WI38 (cell line): Measurements from ENCODE around the gene DND1.
"Not testable (repeated sequence)": the region's sequence is repeated elsewhere in the genome, so short reads cannot be mapped to it uniquely, and the experiment has no call there.

Source experiments
- H3K4me3 ChIP-seq: 2 replicates; pipeline ENCODE4 v1.5.1; 2011; ENCODE audit warnings: low read depth, mild to moderate bottlenecking, control low read depth, low read length
- TF ChIP-seq, protein P1 (sequence below): IDR thresholded peaks from 2 replicates; pipeline ENCODE4 v1.5.1; 2012; ENCODE audit warnings: low read depth, mild to moderate bottlenecking, control low read depth, low read length

DND1 gene

DNA sequence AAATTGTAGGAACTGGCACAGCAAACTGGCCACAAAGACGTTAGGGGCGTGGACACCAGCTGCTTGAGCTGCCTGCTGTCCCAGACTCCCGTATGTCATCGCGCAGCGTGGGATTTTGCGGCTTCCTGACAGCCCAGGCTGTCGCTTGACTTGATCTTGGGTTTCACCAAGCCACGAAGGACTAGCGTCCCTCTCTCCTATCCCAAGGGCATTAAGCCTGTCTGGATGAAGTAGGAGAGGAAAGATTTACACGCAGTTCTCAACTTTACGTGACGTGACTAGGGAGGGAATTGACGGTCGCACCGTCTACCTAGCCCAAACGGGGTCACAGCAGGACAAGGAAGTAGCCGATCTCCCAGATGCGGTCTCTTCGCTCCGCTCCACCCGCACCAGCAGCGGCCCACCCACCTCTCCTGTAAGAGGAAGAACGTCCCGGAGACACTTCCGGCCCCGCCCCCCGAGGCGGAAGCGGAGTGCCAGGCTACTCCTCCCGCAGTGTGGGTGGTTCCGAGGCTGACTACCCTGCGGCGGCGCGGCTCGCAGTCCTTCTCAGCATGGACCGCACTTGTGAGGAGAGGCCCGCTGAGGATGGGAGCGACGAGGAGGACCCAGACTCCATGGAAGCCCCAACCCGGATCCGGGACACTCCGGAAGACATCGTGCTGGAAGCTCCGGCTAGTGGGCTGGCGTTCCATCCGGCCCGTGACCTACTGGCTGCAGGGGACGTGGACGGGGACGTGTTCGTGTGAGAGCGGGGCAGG, 8.8 kb downstream of the DND1 start, which contains the start of gene WDR55:
TSS of gene WDR55 (plus strand) at position 546 of the 761 bp plus-strand sequence. CDS start at position 555, 9 bp downstream.
- TF ChIP-seq, protein P1, sequence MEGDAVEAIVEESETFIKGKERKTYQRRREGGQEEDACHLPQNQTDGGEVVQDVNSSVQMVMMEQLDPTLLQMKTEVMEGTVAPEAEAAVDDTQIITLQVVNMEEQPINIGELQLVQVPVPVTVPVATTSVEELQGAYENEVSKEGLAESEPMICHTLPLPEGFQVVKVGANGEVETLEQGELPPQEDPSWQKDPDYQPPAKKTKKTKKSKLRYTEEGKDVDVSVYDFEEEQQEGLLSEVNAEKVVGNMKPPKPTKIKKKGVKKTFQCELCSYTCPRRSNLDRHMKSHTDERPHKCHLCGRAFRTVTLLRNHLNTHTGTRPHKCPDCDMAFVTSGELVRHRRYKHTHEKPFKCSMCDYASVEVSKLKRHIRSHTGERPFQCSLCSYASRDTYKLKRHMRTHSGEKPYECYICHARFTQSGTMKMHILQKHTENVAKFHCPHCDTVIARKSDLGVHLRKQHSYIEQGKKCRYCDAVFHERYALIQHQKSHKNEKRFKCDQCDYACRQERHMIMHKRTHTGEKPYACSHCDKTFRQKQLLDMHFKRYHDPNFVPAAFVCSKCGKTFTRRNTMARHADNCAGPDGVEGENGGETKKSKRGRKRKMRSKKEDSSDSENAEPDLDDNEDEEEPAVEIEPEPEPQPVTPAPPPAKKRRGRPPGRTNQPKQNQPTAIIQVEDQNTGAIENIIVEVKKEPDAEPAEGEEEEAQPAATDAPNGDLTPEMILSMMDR: no peak
- H3K4me3 ChIP-seq: peak within 1 kb of the TSS; percentile 92

DNA sequence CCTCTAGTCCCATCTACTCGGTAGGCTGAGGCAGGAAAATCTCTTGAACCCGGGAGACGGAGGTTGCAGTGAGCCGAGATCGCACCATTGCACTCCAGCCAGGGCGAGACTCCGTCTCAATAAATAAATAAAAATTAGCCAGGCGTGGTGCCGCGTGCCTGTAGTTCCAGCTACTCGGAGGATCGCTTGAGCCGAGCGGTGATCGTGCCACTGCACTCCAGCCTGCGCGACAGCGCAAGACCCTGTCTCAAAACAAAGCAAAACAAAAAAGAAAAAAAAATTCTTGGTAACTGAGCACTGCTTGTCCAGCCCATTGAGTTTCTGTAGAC, 9.4 kb downstream of the DND1 start:
- TF ChIP-seq, protein P1: no peak
- peak overlapping the region; percentile 92 for H3K4me3 ChIP-seq

DNA sequence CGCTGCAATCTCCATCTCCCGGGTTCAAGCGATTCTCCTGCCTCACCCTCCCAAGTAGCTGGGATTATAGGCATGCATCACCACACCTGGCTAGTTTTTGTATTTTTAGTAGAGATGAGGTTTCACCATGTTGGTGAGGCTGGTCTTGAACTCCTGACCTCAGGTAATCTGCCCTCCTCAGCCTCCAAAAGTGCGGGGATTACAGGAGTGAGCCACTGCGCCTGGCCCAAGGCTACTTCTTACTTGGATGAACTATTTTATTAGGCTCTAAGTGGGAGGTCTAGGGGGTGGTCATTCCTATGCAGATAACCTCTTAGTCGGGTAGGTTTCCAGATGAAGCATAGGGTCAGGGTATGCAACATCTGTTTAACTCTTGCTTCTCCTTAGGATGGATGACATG, 13.0 kb downstream of the DND1 start:
- H3K4me3 ChIP-seq: not testable (repeated sequence)

DNA sequence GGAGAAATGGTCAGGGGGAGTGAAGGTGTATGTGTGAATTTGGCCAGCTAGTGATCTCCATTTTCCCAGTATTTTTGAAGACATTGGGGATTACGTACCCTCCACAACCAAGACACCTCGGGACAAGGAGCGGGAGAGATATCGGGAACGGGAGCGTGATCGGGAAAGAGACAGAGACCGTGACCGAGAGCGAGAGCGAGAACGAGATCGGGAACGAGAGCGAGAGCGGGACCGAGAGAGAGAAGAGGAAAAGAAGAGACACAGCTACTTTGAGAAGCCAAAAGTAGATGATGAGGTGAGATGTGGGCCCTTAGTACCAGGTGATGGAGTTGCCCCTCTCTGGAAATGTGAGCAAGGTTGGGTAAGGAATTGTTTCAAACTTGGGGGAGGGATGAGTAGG, 14.5 kb downstream of the DND1 start:
- TF ChIP-seq, protein P1: no peak
- H3K4me3 ChIP-seq: no peak overlapping the region

DNA sequence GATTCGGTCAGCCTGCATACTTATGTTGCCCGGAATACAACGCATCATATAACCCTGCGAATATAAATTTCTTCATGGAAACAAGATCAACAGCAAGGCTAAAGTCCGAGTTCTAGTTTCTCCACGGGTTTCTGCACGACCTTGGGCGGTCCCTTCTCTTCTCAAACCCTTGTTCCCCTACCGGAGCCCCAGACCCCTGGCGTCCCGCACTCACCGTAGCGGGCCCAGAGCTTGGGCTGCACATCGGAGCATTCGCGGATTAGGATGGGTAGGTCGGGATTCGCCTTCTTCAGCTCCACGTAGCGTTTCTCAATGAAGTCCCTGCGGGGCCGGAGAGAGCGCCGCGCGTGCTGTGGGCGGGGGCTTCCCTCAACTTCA, 26.3 kb downstream of the DND1 start:
- TF ChIP-seq, protein P1: no peak

DNA sequence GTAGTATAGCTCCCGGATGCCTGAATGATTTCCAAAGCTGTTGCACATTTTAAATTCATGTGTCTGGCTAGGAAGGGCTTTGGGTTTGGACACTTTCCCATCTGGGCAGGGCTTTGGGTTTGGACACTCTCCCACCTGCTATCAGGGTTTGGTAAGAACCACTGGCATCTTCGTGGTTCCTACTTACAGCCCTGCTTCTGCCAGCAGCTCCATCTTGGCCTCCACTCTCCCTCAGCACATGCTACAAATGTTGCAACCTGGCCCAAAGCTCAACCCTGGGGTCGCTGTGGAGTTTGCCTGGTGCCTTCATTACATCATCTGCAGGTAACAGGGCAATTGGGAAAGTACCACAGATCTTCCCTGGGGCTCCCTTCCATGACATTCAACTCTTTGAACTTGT, 30.7 kb downstream of the DND1 start:
- no peak overlapping the region for H3K4me3 ChIP-seq
- TF ChIP-seq, protein P1: no peak

More for the DNA sequence above, 26.3 kb downstream of the DND1 start:
- H3K4me3 ChIP-seq: peak overlapping the region; percentile 88

DNA sequence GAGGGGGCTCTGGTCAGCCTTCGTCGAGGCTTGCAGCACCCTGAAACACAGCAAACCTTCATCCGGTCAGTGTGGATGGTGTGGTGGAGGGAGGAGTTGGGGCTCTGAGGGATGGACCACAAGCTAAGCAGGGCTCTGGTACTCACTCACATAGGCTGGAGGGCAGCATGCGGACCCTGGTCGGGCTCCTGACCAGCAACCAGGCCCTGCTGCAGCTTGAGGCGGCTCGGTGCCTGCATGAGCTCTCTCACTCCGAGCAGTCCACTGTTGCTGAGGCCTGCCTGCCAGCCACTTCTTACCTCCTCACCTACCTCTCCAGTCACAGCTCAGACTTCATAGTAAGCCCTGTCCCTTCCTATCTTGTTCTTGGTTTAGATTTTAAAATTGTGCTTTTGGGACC, 31.7 kb downstream of the DND1 start:
- TF ChIP-seq, protein P1: no peak
- H3K4me3 ChIP-seq: no peak overlapping the region
